ENCODE measurements around the gene MKLN1. TPM values are rescaled to one million over a fixed set of nuclear protein-coding genes. Genes with fewer than 3 reads are reported as not detected.
A peak's percentile ranks its signal among the peaks of the same experiment; 100 is the strongest.
"Not testable (repeated sequence)": the region's sequence is repeated elsewhere in the genome, so short reads cannot be mapped to it uniquely, and the experiment has no call there.

Gene MKLN1
- polyA plus RNA-seq, 3 donors = 33.4 to 42.9 (median 38.0) TPM

DNA sequence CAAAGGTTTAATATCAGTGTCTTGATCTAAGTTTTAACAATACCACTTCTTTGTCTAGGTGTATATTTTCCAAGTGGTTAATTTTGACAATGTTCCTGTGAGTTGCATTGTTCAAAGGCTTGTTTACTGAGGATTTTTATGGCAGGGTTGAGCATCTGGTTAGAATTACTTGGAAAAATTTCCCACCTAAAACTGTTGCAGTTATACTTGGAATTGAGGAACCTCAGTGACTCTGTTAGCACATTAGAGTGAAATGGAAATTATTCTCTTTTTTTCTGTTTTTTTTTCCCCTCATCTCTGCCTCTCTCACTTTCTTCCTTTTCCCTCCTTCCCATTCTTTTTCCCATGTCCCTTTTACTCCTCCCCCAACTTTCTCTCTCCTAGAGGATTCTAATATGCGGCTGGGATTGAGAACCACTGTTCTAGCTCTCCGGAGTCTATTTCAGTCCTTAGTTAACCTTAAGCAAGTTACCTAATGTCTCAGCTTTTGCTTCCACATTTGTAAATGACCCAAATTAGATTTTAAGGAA lies 121.8 kb downstream of the MKLN1 start:
- no peak for DNase-seq

DNA sequence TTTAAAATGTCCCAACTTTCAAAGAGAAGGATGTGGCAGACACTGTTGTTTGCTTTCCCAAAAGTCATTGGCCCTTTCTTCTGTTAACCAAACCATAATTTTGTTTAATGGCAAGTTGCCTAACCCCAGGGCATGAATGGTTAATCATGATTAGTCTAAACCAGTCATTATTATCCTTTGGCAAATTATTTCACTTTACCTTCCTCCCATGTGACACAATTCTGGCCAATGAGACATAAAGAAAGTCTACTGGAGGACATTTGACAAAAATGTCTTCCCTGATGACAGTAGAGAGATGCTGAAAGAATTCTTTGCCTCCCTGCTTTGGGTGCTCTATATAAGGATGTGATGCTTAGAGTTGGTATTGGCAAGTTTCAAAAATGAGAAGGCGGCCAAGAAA lies 126.8 kb downstream of the MKLN1 start:
- DNase-seq = no peak

DNA sequence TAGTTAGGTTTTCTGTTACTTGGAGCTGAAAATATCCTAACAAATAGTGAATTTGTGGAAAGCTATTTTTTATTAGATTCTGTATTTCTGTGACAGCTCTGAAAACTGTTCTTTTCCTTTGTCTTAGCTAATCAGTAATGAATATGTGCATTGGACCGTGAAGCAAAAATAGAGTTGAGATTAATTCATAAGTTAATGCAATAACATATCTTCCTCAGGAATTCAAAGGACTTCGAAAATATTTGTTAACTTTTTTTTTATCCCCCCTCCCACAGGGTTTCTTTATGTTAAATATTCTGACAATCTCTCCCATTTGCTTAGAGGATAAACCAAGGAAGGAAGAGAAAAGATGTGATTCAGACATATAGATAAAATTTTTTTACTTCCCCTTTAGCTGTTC lies 127.3 kb downstream of the MKLN1 start:
- peak; percentile 3 for DNase-seq

DNA sequence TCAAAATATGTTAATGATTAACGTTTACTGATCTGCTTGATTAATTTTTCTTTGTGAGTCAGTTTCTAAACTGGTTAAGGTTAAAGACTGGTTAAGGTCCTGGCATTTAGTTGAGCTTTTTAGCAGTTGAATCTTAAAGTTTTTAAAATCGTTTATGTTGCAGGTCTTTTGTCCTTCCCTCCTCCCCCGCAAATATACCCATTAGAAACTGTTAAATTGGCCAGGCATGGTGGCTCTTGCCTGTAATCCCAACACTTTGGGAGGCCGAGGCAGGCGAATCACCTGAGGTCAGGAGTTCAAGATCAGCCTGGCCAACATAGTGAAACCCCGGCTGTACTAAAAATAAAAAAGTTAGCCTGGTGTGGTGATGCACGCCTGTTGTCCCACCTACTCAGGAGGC lies 127.9 kb downstream of the MKLN1 start:
- no peak for DNase-seq

DNA sequence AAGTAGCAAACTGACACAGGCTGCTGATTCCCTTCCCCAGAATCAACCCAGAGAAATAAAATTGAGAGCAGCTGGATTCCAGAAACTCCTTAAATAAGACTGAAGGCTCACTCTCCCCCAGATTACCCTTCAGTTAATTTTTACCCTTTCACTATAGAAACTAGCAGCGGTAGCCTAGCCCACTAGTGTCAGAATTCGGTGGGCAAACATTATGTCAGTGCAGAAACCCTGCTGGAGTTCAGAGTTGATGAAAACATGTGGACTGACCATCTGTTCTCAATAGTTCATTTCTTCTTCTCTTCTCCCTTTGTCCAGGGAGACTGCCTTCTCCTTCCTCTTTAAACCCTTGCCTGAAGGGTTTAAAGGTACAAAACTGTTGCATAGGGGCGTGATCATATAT lies 128.7 kb downstream of the MKLN1 start:
- DNase-seq = no peak

DNA sequence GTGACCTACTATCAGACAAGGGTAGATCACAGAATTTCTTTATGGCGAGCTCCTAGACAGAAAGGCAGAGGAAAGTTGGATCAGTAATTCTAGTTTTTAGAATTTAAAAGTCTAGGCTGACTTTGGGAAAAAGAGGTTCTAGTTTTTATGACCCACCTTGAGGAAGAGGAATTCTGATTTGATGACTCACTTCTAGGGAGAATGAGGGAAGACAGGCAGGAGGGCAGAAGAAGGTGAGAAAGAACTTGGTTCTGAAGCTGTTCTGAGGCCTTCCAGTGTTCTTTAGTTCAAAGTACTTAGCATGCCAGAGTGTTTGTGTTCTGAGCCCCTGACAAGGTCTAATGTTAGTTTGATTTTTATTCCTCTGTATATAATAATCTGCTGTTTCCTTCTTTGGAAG lies 131.6 kb downstream of the MKLN1 start:
- no peak for DNase-seq

DNA sequence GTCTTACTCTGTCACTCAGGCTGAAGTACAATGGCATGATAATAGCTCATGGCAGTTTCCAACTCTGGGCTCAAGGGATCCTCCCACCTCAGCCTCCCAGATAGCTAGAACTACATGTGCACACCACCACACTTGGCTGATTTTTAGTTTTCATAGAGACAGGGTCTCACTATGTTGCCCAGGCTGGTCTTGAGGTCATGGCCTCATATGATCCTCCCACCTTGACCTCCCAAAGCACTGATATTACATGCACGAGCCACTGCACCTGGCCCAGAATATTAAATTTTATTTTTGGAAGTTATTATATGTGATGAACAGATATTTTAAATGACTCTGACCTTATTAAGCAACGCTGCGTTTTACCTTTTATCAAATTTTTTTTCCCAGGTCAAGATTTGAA lies 134.4 kb downstream of the MKLN1 start:
- no peak for DNase-seq

DNA sequence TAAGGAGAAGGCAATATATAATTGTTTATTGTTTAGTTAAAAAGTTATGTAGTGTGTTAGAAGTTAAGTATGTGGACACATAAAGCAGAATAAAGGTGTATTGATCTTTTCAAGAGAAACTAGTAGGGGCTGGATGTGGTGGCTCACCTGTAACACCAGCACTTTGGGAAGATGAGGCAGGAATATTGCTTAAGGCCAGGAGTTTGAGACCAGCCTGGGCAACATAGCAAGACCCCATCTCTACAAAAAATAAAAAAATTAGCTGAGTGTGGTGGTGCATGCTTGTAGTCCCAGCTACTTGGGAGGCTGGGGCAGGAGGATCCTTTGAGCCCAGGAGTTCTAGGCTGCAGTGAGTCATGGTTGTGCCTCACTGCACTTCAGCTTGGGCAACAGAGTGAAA lies 135.0 kb downstream of the MKLN1 start:
- DNase-seq = not testable (repeated sequence)

DNA sequence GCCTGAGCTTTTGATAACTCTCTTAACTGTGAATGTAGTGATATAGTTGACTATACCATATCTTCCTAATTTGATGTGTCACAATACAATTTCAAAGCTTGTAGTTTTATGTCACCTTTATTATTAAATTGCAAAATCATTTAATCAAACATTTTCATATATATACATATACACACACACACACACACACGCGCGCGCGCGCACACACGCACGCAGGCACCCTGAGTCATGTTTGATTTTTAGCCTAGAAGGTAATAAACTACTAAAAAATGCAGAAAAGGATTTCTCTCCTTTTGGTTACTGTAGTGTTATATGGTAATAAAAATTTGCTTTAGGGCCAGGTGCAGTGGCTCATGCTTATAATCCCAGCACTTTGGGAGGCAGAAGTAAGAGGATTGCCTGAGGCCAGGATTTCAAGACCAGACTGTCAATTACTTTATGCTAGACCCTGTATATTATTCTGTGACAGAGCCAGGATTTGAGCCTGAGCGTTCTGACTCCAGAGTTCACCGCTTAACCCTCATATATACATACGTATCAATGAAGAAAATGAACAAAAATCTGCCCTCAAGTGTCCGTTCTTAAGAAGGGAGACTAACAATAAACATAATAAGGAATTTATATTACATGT lies 139.2 kb downstream of the MKLN1 start:
- no peak for DNase-seq

DNA sequence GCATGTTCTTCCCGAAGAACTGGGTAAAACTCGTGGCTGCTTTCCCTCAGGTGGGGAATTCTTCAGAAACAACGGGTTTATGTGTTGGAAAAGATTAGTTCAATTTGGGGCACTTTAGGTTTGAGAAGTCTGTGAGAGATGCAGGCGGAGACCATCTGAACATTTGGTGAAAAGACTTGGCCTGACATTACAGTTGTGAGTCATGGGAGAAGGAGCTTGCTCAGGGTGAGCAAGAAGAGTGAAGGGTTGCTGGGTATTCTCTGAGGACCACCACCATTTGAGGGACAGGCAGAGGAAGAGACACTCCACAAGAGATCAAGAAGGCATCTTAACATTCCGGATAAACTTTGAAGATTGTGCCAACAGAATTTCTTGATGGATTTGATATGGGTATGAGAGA lies 140.1 kb downstream of the MKLN1 start:
- no peak for DNase-seq

DNA sequence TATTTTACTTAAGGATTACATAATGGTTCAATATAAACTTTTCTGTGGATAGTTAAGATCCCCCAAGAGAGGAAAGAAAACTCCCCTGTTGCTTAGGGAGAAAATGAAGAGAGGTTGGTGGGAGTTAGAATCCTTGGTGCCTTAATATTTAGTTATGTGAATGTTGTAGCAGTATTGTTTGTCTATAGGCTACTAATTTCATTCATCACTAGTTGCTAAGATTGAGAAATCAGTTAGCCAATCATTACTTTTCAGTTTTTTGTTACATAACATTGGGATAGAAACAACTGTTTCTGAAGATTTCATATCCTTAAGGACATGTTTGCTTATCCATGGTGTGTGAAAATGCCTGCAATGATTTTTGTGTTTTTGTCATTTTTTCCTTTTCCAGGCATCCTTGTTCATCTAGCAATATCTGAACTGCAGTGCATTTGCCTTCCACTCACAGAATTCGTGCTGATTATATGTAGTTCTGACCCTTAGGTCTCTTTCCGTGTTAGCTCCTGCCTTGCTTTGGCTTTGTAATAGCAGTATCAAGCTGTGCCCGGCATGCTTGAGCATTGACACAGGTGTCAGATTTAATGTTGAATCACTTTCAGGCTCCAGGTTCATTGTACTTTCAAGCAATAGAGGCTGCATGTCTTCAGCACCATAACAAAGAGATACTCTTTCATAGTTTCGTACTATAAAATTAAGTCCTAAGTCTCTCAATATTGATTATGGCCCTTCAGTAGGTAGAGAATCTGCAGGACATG lies 143.8 kb downstream of the MKLN1 start:
- DNase-seq = no peak

DNA sequence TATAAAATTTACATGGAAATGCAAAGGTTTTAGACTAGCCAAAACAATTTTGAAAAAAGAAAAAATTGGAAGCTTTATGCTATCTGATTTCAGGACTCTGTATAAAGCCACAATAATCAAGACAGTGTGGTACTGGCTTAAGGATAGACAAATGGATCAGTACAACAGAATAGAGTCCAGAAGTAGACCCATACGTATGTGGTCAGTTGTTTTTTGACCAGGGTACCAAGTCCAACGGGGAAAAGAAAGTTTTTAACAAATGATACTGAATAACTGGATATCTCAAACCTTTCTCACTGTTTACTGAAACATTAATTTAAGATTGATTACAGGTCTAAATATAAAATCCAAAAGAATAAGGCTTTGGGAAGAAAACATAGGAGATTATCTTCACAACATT lies 149.1 kb downstream of the MKLN1 start:
- DNase-seq = no peak

DNA sequence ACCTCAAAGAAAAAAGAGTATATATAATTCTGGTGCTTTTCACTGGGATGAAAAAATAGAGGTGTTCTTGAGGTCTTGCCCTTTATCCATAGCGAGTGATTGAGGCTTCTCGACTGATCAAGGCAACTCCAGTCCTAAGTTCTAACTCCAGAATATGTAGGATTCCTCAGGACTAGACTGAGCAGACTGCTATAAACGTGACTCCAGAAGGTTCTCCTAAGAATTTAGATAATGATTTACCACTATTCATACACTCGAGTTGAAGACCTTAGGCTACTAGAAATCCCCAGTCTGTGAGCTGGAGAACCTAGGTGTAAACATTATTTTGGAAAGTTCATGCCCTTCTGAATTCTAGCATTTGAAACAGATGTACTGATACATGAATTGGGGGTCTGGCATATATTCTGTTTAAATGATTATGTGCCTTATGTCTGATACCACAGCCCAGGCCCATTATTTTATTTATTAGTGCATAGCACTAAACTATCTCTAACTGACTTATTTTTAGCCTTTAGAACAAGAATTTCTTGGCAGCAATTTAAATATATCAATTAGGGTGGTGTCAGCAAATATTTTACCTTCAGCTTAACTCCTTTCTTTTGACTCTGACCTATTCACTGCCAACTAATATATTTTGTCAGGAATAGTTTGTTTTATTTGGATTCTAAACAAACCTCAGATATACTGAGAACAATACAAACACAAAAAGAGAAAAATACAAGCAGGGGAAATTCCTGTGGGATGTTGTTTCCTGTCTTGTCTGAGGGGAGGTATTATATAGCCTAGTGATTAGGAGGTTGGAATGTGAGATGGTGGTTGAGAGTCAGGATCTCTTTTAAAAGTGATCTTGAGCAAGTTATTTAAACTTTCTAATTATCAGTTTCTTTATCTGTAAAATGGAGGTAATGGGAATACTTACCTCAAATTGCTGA lies 153.0 kb downstream of the MKLN1 start:
- peak; percentile 30 for DNase-seq

DNA sequence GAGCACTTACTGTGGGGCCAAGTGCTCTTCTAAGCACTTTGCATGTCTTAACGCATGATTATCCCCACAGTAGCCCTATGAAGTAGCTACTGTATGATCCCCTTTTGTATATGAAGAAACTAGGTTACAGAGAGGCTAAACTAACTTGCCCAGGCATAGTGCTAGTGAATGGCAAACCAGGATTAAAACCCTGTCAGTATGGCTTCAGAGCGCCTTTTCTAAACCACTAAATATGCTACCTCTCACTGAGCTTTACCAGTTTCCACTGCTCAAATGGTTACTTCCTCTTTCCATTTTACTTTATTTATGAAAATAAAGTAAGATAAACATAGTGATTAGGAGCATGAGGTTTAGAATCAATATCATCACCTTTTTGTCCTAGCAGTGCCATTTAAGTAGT lies 155.1 kb downstream of the MKLN1 start:
- no peak for DNase-seq

DNA sequence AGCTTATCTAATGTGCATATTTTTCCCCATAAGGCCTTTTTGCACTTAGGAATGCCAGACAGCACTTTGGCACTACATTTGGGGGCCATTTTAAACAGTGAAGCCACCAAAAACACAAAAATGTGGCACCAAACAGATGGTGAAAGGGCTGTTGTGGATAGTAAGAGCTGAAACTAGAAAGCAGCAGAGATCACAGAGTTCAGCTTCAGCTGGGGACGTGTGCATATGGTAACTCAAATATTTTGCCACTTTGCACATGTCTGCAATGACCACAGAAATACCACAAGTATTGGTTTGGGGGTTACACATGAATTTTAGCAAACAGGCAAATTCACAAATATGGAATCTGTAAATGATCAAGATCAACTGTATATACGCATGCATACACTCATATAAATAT lies 155.9 kb downstream of the MKLN1 start:
- DNase-seq = no peak

DNA sequence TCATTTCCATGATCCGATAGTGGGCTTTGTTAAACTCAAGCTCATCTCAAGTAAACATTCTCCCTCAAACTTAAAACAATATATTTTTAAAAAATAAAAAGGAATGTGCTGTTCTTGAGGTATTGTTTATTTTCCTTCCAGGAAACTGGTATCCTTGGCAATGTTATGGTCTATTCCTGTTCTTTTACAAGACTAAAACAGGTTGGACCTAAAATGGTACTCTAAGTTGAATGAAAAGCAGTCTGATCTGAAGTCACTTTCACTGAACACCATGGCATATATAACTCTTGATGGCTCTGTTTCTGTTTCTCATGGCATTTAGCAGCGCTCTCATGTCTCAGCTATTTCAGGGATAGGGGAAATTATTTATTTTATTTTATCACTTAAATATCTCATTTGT lies 158.7 kb downstream of the MKLN1 start:
- no peak for DNase-seq

DNA sequence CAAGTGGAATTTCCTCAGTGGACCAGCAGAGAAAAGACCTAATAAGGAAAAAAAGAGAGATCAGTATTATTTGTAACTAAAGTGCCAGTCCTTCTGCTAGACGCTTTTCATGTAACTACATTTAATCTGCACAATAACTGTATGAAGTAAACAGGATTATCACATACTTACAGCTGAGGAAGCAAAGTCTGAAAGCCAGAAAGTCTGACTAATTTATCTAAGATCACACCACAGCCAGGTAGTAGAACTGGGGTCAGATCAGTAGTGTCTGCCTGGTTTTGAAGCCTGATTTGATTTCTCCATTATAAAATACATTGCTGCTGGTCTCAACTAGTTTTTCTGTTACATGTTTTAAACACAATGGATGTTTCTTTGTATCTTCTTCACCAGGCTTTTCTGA lies 159.5 kb downstream of the MKLN1 start:
- DNase-seq = no peak

DNA sequence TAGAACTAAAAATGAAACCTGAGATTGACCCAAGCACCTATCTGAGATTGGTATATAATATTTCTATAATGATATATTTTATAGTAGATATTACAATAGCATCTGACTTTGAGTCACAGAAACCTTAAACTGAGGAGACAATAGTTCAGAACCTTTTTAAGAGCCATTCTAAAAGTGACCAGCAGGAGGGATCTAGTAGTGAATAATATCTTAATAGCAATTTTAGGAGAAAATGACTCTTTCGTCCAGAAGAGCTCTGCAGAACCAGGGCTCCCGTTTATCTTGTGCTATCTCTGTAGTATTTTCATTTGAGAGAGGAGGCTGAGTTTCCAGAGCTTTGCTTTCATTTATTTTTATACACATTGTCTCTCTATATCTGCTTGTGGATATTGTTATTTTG lies 160.7 kb downstream of the MKLN1 start:
- DNase-seq = no peak

DNA sequence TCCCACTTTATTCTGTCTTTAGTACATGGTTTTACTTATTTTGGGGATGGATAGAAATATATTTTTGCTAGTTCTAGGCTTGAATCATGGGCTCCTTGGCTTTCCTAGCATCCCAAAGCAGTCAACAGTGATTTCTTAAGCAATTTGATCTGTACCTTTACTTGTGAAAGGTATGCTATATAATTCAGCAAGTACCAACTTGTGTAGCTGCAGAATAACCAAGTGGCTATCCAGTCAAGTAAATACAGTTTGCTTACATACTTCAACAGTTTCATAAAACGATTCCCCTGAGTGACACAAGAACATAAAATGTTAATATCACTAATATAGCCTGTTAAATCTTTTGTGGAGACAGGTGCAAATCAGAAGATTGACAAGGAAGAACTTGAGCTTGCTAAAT lies 161.5 kb downstream of the MKLN1 start:
- no peak for DNase-seq

DNA sequence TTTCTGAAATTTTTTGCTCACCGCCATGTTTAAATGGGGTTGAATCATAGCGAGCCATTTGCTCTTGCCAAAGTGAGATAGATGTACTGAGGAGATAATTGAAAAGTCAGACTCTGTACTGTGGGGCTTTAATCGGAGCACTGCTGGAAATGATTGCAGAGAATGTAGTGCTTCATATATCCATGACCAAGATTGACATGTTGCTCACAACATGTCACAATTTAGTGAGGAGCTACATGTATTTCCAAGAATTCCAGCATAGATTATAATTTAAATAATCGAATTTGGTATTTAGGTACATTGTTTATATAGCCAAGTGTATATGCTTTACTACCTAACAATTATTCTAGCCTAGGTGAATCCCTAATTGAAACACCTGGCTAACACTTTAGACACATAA lies 162.2 kb downstream of the MKLN1 start:
- DNase-seq = no peak

DNA sequence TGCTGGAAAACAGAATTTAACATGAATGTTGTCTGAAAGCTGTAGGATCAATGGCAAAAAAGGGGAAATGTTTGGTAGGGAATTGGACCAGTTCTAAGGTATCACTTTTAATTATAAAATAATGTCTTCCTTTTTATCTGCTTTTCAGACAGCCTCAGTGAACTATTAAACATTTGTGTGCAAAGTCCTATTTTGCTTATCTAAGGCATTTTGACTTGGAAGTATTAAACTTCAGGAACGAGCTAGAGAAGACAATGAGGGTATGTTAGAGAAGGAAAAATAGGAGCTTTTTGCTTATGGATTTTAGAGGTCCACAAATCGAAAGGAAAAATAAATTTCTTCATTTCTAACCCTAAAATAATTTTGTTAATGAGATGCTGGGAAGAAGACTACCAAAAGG lies 165.4 kb downstream of the MKLN1 start:
- no peak for DNase-seq

DNA sequence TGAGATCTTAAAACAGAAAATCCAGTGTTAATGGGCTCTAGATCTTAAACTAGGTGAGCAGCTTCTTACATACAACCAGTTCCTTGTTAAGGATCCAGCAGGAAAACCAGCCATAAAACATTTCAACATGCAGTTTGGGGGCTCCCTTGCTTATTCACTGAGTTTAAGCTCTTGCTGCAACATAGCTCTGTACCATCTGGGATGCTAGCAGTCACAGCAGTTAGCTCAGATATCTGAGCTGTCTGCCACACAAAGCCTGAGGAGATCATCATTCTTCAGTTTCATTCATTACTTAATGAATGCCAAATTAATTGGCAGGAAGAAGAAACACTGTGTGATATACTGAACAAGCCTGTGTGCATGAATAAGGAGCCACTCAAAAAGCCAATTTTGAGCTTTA lies 165.9 kb downstream of the MKLN1 start:
- DNase-seq = no peak

DNA sequence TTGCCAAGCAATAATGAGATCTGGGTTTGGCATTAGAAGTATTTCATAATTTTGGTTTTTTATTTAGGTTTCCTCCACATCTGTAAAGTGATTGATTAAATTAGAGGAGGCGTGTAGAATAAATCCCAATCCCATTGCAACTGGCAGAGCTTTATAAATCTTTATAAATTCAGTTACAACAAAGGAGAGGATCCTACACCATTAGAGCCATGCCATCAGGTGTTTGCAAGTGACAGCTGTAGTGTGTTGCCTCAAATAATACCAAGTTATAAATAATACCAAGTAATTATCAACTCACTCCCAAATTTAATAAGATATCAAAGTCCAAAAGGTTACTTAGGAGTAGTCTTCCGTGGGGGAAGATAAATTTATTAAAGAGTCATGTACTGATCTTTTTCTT lies 166.5 kb downstream of the MKLN1 start:
- no peak for DNase-seq
